GM18507 (cell line): ENCODE measurements around the gene GPC2.
"Not testable (repeated sequence)": the region's sequence is repeated elsewhere in the genome, so short reads cannot be mapped to it uniquely, and the experiment has no call there.

ENCODE experiments used
- DNase-seq: peaks from one replicate; pipeline ENCODE4 v3.0.0; 2011; ENCODE audit warnings: low read depth; ENCODE audit not compliant: insufficient read length; ENCODE audit errors: extremely low spot score
- FAIRE-seq: peaks from 2 replicates; lab custom pipeline; 2011; peaks lifted over from hg19 to GRCh38; lab: Jason Lieb, UNC

GPC2 gene

GRCh38 chr7:100177045-100178001, at the start of gene GPC2, which contains the start of gene STAG3:
TSS of gene GPC2 (minus strand) at chr7:100177381. CDS start at chr7:100177199, 182 bp downstream.
TSS of gene STAG3 (plus strand) at chr7:100177918. CDS start at chr7:100180557, 2,639 bp downstream.
- DNase-seq = peak; percentile 87
- peak; percentile 95 for FAIRE-seq

GRCh38 chr7:100224891-100225290, 47.7 kb upstream of the GPC2 start:
- FAIRE-seq, DNase-seq: not testable (repeated sequence)

GRCh38 chr7:100223376-100223927, 46.3 kb upstream of the GPC2 start:
- DNase-seq, FAIRE-seq: not testable (repeated sequence)

GRCh38 chr7:100222445-100223132, 45.4 kb upstream of the GPC2 start:
- no peak for DNase-seq
- no peak for FAIRE-seq

- no peak for FAIRE-seq
- no peak for DNase-seq
Measured at GRCh38 chr7:100221767-100222444, 44.7 kb upstream of the GPC2 start.

- FAIRE-seq = peak; percentile 80
- peak; percentile 62 for DNase-seq
Measured at GRCh38 chr7:100221231-100221718, 44.1 kb upstream of the GPC2 start.

GRCh38 chr7:100220586-100221230, 43.5 kb upstream of the GPC2 start:
- DNase-seq (no peak), FAIRE-seq (no peak)

- peak; percentile 73 for FAIRE-seq
- DNase-seq = not testable (repeated sequence)
Measured at GRCh38 chr7:100219801-100220585, 42.8 kb upstream of the GPC2 start, which contains the start of gene PVRIG. TSS of gene PVRIG (plus strand) at chr7:100219949. CDS start at chr7:100219971, 22 bp downstream.

GRCh38 chr7:100219271-100219737, 42.1 kb upstream of the GPC2 start:
- no peak for FAIRE-seq
- no peak for DNase-seq

- DNase-seq, FAIRE-seq: not testable (repeated sequence)
Measured at GRCh38 chr7:100217934-100218333, 40.8 kb upstream of the GPC2 start.

- FAIRE-seq = no peak
- DNase-seq = no peak
Measured at GRCh38 chr7:100215895-100216294, 38.7 kb upstream of the GPC2 start.

GRCh38 chr7:100214356-100214755, 37.2 kb upstream of the GPC2 start:
- not testable (repeated sequence) for FAIRE-seq, DNase-seq

GRCh38 chr7:100213672-100214071, 36.5 kb upstream of the GPC2 start:
- FAIRE-seq (no peak), DNase-seq (no peak)

GRCh38 chr7:100212631-100213286, 35.6 kb upstream of the GPC2 start:
- DNase-seq (no peak), FAIRE-seq (no peak)

- no peak for DNase-seq
- peak; percentile 91 for FAIRE-seq
Measured at GRCh38 chr7:100211342-100211780, 34.2 kb upstream of the GPC2 start.

- FAIRE-seq (no peak), DNase-seq (no peak)
Measured at GRCh38 chr7:100210805-100211204, 33.6 kb upstream of the GPC2 start.

- FAIRE-seq (no peak), DNase-seq (no peak)
Measured at GRCh38 chr7:100209493-100209892, 32.3 kb upstream of the GPC2 start.
